BE2C (cell line): ENCODE results near the gene SMTNL1.
A peak's percentile ranks its signal among the peaks of the same experiment; 100 is the strongest.

Source experiments
- DNase-seq: peaks from one replicate; pipeline ENCODE4 v3.0.0-alpha.2; 2020
- H3K27me3 ChIP-seq: fragments of 250-450 bp; sonication (Bioruptor Pico); 2 replicates; pipeline ENCODE4 v1.5.1; 2020; ENCODE audit warnings: mild to moderate bottlenecking
- H3K36me3 ChIP-seq: fragments of 250-450 bp; sonication (Bioruptor Pico); 2 replicates; pipeline ENCODE4 v1.5.1; 2020; ENCODE audit warnings: mild to moderate bottlenecking
- H3K4me1 ChIP-seq: fragments of 250-450 bp; sonication (Bioruptor Pico); 2 replicates; pipeline ENCODE4 v1.5.1; 2020
- H3K4me3 ChIP-seq: 2 replicates; pipeline ENCODE4 v1.5.1; 2011; ENCODE audit warnings: low read depth, low read length
- H3K9me3 ChIP-seq: fragments of 250-450 bp; sonication (Bioruptor Pico); 2 replicates; pipeline ENCODE4 v1.5.1; 2020
- CTCF ChIP-seq: IDR thresholded peaks from 2 replicates; pipeline ENCODE4 v1.5.1; 2012; ENCODE audit warnings: mild to moderate bottlenecking, low read depth, low read length

Gene SMTNL1

GRCh38 chr11:57496109-57496820 lies 41.1 kb upstream of the SMTNL1 start:
- no peaks in the 10 kb centered on the region for H3K36me3 ChIP-seq
- DNase-seq: no peak
- no peaks in the 10 kb centered on the region for H3K4me1 ChIP-seq
- TF ChIP-seq CTCF: no peak
- no peaks in the 10 kb centered on the region for H3K9me3 ChIP-seq
- no peaks in the 10 kb centered on the region for H3K27me3 ChIP-seq
- no peak overlapping the region for H3K4me3 ChIP-seq

GRCh38 chr11:57497303-57498247 lies 39.8 kb upstream of the SMTNL1 start:
- Histone ChIP-seq H3K4me3 (no peak overlapping the region), H3K4me1 (no peaks in the 10 kb centered on the region), H3K9me3 (no peaks in the 10 kb centered on the region), H3K36me3 (no peaks in the 10 kb centered on the region), H3K27me3 (no peaks in the 10 kb centered on the region)
- DNase-seq: no peak
- TF ChIP-seq CTCF: no peak

GRCh38 chr11:57498540-57498939 lies 38.9 kb upstream of the SMTNL1 start:
- H3K27me3 ChIP-seq: no peaks in the 10 kb centered on the region
- no peak for TF ChIP-seq CTCF
- H3K36me3 ChIP-seq: no peaks in the 10 kb centered on the region
- H3K4me1 ChIP-seq: no peaks in the 10 kb centered on the region
- DNase-seq: no peak
- no peaks in the 10 kb centered on the region for H3K9me3 ChIP-seq
- H3K4me3 ChIP-seq: no peak overlapping the region

GRCh38 chr11:57499413-57499982 lies 37.9 kb upstream of the SMTNL1 start:
- Histone ChIP-seq H3K9me3 (no peaks in the 10 kb centered on the region), H3K4me1 (no peaks in the 10 kb centered on the region), H3K27me3 (no peaks in the 10 kb centered on the region), H3K36me3 (no peaks in the 10 kb centered on the region), H3K4me3 (no peak overlapping the region)
- peak; percentile 92 for DNase-seq
- TF ChIP-seq CTCF: no peak

- Histone ChIP-seq H3K27me3 (no peaks in the 10 kb centered on the region), H3K4me1 (no peaks in the 10 kb centered on the region), H3K36me3 (no peaks in the 10 kb centered on the region), H3K9me3 (no peaks in the 10 kb centered on the region), H3K4me3 (no peak overlapping the region)
- DNase-seq: no peak
- TF ChIP-seq CTCF: no peak
Measured at GRCh38 chr11:57499983-57500461, 37.4 kb upstream of the SMTNL1 start.
